NCI-H2029 (cell line): Measurements from ENCODE around the gene WASHC2A.
"Not testable (repeated sequence)": the region's sequence is repeated elsewhere in the genome, so short reads cannot be mapped to it uniquely, and the experiment has no call there.

ENCODE experiments used
- DNase-seq: peaks from one replicate; lab custom pipeline; 2025; lab: John Stamatoyannopoulos, UW

Gene WASHC2A

DNA sequence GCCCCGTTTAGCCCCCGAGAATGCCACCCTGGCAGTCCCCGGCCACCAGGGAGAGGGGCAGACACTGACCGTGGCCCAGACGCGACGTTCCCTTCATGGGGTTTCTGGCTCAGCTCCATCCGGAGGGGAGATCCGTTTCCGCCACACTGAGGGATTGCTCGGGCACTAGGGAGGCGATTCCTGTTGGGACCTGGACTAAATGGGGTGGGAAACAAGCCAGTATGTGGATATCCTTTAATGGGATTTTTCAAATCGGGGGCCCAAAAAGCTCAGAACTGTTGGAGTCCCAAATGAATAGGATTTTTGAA is 552 bp downstream of the WASHC2A start:
- DNase-seq: not testable (repeated sequence)

DNA sequence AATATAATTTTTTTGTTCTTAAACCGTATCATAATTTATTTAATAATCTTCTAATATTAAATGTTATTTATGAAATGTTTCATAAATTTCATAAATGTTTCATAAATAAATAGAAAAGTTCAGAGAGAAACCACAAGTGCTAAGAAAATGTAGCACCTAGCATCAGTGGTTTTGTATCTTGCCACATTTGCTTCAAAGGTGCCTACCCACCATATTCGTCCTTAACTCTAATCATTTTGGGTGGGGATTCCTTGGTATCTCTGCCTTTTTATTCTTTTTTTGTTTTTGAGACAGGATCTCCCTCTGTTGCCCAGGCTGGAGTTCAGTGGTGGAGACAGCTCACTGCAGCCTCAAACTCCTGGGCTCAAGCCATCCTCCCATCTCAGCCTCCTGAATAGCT is 7.4 kb downstream of the WASHC2A start:
- not testable (repeated sequence) for DNase-seq

- not testable (repeated sequence) for DNase-seq
Observed at GRCh38 chr10:50075544-50075943, 7.8 kb downstream of the WASHC2A start.

DNA sequence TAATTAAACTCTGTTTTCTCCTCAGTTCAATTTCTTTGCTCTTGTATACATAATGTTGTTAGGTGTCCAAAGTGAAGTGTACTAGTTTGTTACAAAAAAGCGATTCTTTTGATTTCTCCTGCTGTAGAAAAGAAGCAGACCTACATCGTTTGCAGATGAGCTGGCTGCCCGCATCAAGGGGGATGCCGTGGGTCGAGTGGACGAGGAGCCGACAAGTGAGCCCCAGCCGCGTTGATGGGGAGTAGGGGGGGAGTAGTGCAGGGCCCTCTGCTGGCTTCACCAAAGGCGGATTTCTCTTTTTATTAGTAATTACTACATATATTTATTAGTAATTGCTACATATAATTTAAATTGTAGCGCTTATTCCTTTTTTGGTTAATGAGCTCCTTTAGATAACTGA is 23.6 kb downstream of the WASHC2A start:
- DNase-seq: not testable (repeated sequence)

DNA sequence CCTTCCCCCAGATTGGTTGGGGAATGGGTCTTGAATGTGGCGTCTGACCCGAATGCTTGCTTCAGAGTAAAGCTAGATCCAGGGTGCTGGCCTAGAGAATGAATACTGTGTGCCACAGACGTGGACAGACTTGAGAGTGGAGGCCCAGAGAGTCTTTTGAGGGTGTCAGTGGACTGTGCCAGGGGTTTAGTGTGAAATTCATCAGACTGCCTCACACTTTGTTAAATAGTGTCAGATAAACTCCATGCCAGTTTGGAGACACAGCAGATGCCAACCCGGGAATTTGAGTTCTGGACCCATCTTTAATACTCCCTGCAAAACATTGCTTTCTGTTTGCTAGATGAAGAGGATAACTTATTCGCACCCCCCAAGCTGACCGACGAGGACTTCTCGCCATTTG is 25.2 kb downstream of the WASHC2A start:
- not testable (repeated sequence) for DNase-seq

GRCh38 chr10:50094630-50095029 is 26.9 kb downstream of the WASHC2A start:
- not testable (repeated sequence) for DNase-seq

DNA sequence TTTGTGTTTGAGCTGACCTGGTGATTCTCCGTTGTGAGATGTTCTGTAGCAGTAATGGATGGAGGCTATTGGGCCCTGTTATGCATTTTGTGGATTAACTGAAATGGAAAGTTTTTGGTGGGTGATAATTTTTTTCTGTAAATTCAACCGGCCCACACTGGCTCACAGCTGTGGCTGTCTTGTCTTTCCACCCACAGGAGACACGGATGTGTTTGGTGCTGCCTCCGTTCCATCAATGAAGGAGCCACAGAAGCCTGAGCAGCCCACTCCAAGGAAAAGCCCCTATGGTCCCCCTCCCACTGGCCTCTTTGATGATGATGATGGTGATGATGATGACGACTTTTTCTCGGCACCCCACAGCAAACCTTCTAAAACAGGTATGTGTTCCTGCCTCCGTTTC is 27.6 kb downstream of the WASHC2A start:
- DNase-seq: not testable (repeated sequence)

DNA sequence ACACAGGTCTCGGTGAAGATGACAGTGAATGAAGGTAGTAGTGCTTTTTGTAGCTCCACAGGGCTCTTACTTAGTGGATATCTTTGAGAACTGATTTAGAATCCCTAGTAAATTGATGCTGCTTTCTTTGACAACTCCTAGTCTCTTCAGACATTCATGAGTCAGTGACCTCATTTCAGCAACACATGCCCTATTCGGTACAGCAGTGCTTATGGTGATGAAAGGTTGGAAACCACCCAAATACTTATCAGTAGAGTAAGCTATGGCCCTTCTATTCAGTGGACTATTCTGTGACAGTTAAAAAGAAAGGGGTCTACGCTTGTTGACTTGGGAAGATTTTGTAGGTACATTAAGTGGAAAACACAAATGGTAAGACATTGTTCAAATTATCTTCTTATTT is 29.0 kb downstream of the WASHC2A start:
- DNase-seq: not testable (repeated sequence)

GRCh38 chr10:50098645-50099044 is 30.9 kb downstream of the WASHC2A start:
- not testable (repeated sequence) for DNase-seq

GRCh38 chr10:50101139-50101582 is 33.4 kb downstream of the WASHC2A start:
- not testable (repeated sequence) for DNase-seq

- DNase-seq: not testable (repeated sequence)
Observed at GRCh38 chr10:50101747-50102146, 34.0 kb downstream of the WASHC2A start.

GRCh38 chr10:50102267-50102666 is 34.5 kb downstream of the WASHC2A start:
- DNase-seq: not testable (repeated sequence)

DNA sequence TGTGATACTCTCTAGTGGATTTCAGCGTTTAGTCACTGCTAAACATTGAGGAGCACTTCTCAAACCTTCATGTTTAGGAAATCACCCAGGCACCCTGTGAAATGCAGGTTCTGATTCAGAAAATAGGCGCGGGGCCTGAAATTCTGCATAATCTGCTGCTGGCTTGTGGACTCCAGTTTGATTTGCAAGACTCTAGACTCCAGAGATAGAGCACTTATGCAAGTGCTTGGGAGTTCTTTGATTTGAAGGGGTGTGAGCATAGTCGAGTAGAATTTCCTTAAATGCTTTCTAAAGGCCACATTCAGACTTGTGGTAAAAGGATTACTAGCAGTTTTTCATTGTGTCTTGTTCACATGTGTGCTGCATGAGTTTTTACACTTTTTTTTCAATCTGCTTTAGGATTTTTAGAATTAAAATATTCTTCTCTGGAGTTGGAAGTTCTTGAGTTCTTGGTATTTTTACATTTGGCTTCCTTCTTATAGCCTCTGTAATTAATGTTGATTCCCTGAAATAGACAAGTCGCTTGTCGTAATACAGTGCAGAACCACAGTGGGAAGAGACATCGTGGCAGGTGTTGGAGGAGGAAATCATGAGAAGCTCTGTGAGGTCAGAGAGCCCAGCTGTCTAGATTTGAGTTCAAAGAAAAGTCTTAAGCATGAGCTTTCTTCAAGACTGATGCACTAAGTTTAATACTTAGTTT is 41.4 kb downstream of the WASHC2A start:
- not testable (repeated sequence) for DNase-seq

DNA sequence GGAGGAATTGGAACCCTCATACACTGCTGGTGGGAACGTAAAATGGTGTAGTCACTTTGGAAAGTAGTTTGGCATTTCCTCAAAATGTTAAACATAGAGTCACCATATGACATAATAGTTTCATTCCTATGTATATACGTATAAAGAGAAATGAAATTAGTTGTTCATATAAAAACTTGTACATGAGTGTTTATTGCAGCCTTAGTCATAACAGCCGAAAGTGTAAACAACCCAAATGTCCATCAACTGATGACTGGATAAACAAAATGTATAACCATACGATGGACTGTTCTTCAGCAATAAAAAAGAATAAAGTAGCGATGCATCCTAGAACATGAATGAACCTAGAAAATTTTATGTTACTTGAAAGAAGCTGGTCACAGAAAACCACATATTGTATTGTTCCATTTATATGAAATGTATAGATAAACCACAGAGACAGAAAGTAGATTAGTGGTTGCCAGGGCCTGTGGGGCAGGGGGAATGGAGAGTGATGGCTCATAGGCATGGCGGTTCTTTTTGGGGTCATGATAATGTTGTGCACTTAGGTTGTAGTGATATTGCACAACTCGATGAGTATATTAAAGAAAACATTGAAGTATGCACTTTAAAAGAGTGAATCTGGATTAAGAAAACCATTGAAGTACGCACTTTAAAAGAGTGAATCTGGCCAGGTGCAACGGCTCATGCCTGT is 44.8 kb downstream of the WASHC2A start:
- not testable (repeated sequence) for DNase-seq

- not testable (repeated sequence) for DNase-seq
Observed at GRCh38 chr10:50126765-50127164, 59.0 kb downstream of the WASHC2A start.

- not testable (repeated sequence) for DNase-seq
Observed at GRCh38 chr10:50127770-50128292, 60.1 kb downstream of the WASHC2A start.

- not testable (repeated sequence) for DNase-seq
Observed at GRCh38 chr10:50131245-50131965, 63.7 kb downstream of the WASHC2A start.

GRCh38 chr10:50132322-50132721 is 64.6 kb downstream of the WASHC2A start:
- not testable (repeated sequence) for DNase-seq

GRCh38 chr10:50132841-50133240 is 65.1 kb downstream of the WASHC2A start:
- not testable (repeated sequence) for DNase-seq

DNA sequence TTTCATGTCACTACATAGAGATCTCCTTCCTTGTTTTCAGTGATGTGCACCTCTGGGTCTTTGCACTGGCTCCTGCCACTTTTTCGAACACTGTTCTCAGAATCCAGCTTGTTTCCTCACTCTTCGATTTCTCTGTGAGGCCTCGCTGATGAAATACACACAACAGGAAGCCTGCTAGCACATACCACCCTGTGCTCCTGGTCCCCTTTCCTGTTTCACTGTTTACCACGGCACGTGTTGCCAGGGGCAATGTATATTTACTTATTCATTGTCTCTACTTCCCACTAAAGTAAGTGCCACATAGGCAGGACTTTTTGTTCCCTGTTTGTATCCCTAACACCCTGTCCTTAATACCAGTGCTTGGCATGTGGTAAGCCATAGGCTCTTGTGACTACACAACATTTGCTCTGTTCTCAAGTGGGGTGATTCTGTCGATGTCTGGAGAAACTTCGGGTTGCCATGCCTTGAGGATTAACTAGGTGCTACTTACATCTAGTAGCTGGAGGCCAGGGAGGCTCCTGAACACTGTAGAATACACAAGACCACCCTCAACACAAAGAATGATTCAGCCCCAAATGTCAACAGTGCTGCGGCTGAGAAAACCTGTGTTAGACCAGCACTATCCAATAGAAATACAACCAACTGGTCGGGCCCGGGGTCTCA is 75.9 kb downstream of the WASHC2A start:
- peak; percentile 5 for DNase-seq

DNA sequence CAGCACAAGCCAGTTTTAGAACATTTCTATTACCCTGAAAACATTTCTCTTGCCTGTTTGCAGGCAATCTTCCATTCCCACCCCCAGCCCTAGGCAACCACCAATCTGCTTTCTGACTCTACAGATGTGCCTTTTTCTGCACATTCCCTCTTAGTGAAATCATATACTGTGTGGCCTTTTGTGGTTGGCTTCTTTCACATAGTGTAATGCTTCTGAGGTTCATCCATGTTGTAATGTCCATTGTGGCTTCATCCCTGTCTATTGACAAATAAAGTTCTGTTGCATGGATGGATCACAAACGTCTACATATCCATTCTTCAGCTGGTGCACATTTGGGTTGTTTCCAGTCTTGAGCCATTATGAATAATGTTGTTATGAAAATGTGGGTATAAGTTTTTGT is 77.8 kb downstream of the WASHC2A start:
- DNase-seq: not testable (repeated sequence)

DNA sequence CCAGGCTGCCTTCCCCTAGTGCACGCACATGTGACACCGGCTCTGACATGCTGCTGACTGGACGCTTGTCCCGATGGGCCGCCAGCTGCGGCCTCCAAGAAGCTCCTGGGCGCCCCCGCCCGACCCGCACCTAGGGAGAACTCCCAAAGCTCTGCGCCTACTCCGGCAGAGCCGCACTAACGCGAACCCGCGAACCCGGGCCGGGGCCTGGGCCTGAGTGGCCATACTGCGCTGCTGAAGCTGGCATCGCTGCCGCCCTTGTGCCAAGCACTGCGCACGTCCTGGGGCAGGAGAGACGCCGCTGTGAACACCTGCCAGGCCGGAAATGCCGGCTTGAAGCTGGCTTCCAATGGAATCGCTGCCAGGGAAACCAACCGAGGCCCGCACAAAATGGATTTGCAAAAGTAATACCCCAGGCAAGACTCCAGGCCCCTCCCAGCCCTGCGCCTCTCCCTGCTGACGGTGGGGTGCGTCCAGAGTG is 85.1 kb downstream of the WASHC2A start:
- peak; percentile 13 for DNase-seq
